DOHH2 (cell line): ENCODE measurements around the gene KRTAP10-12.
"Not testable (repeated sequence)": the region's sequence is repeated elsewhere in the genome, so short reads cannot be mapped to it uniquely, and the experiment has no call there.

Experiments used
- CTCF ChIP-seq: fragments of 200-600 bp; sonication (generic); IDR thresholded peaks from one replicate; pipeline ENCODE4 v1.5.1; 2014; ENCODE audit warnings: antibody characterized with exemption, mild to moderate bottlenecking, low read depth, low read length; ENCODE audit not compliant: poor library complexity, severe bottlenecking
- EZH2phosphoT487 ChIP-seq: fragments of 200-600 bp; sonication (generic); IDR thresholded peaks from 2 replicates; pipeline ENCODE4 v1.6.1; 2017; ENCODE audit warnings: borderline replicate concordance, mild to moderate bottlenecking, antibody characterized with exemption, low read length, moderate library complexity, mixed read lengths

- TF ChIP-seq EZH2phosphoT487, CTCF: not testable (repeated sequence)
These were observed 7.2 kb upstream of the KRTAP10-12 start for GRCh38 chr21:44689740-44690139.
